ENCODE results near the gene MAPKAP1.

MAPKAP1 gene

GRCh38 chr9:125529589-125530515 lies 177.2 kb downstream of the MAPKAP1 start:
- no peak for DNase-seq

GRCh38 chr9:125529107-125529506 lies 177.9 kb downstream of the MAPKAP1 start:
- DNase-seq = no peak

- DNase-seq = no peak
Measured at GRCh38 chr9:125527471-125528002, 179.5 kb downstream of the MAPKAP1 start.

- no peak for DNase-seq
Measured at GRCh38 chr9:125525921-125526631, 180.9 kb downstream of the MAPKAP1 start.

GRCh38 chr9:125524583-125525355 lies 182.2 kb downstream of the MAPKAP1 start:
- no peak for DNase-seq

GRCh38 chr9:125523681-125524080 lies 183.3 kb downstream of the MAPKAP1 start:
- DNase-seq = no peak

- DNase-seq = no peak
Measured at GRCh38 chr9:125522328-125522725, 184.7 kb downstream of the MAPKAP1 start.

- peak; percentile 73 for DNase-seq
Measured at GRCh38 chr9:125521462-125522327, 185.3 kb downstream of the MAPKAP1 start.

GRCh38 chr9:125519734-125520133 lies 187.3 kb downstream of the MAPKAP1 start:
- DNase-seq = no peak

- DNase-seq = no peak
Measured at GRCh38 chr9:125517577-125517976, 189.4 kb downstream of the MAPKAP1 start.

GRCh38 chr9:125515983-125516940 lies 190.7 kb downstream of the MAPKAP1 start:
- no peak for DNase-seq

- no peak for DNase-seq
Measured at GRCh38 chr9:125515281-125515680, 191.7 kb downstream of the MAPKAP1 start.

- no peak for DNase-seq
Measured at GRCh38 chr9:125514468-125514867, 192.5 kb downstream of the MAPKAP1 start.

GRCh38 chr9:125513668-125514413 lies 193.2 kb downstream of the MAPKAP1 start:
- DNase-seq = peak; percentile 64

GRCh38 chr9:125513303-125513667 lies 193.7 kb downstream of the MAPKAP1 start:
- no peak for DNase-seq

GRCh38 chr9:125511789-125512660 lies 195.0 kb downstream of the MAPKAP1 start:
- no peak for DNase-seq

- DNase-seq = no peak
Measured at GRCh38 chr9:125510980-125511379, 196.0 kb downstream of the MAPKAP1 start.

- no peak for DNase-seq
Measured at GRCh38 chr9:125509476-125509875, 197.5 kb downstream of the MAPKAP1 start.

GRCh38 chr9:125508249-125508648 lies 198.8 kb downstream of the MAPKAP1 start:
- no peak for DNase-seq
